Measurements from ENCODE around the gene CCDC107. TPM values are rescaled to one million over a fixed set of nuclear protein-coding genes. Genes with fewer than 3 reads are reported as not detected.

CCDC107 gene
- total and polyA plus RNA-seq, 7 donors: 15.4 to 49.4 (median 27.9) TPM

DNA sequence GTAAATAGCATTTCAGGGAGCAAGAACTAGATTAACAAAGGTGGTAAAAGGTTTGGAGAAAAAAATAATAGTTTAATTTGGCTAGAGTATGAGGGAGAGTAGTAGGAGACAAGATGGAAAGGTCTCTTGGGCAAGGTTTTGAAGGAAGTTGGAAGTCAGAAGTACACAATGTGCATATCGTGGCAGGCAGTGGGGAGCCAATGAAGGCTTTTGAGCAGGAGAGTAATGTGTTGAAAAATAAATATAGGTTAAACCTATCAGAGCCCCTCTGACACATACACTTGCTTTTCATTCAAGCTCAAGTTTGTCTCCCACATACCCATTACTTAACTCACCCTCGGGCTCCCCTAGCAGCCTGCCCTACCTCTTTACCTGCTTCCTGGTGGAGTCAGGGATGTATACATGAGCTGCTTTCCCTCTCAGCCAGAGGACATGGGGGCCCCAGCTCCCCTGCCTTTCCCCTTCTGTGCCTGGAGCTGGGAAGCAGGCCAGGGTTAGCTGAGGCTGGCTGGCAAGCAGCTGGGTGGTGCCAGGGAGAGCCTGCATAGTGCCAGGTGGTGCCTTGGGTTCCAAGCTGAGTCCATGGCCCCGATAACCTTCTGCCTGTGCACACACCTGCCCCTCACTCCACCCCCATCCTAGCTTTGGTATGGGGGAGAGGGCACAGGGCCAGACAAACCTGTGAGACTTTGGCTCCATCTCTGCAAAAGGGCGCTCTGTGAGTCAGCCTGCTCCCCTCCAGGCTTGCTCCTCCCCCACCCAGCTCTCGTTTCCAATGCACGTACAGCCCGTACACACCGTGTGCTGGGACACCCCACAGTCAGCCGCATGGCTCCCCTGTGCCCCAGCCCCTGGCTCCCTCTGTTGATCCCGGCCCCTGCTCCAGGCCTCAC is 15.3 kb downstream of the CCDC107 start, which contains the start of gene CA9:
CA9 (plus strand) TSS at position 797 of the 893 bp plus-strand sequence; CDS start at position 829, 32 bp downstream.
- intact Hi-C loops (cut with DNase I): loop anchor here in 1 of 2 donors (2.0 kb wide), 1 partner anchor 45 kb away; no protein-coding TSS in a partner anchor
- peak in 1 of 2 donors; percentile 64 for DNase-seq

GRCh38 chr9:35674025-35674361 is 15.9 kb downstream of the CCDC107 start:
- Histone ChIP-seq H3K27me3 (ENCODE audit: insufficient read depth in 3 of 3, low read length in 2 of 3) (no peaks in the 10 kb centered on the region), H3K4me3 (no peak overlapping the region), H3K4me1 (peaks cover 20% of the 10 kb centered on the region), H3K36me3 (ENCODE audit: insufficient read depth in 1 of 2, low read depth in 1 of 2) (no peaks in the 10 kb centered on the region), H3K9me3 (no peaks in the 10 kb centered on the region), H3K27ac (no peak overlapping the region)
- intact Hi-C loops (cut with DNase I): loop anchor here in 1 of 2 donors (2.0 kb wide), 1 partner anchor 45 kb away; no protein-coding TSS in a partner anchor
- ATAC-seq: no peak
- no peak for DNase-seq
- no peak for TF ChIP-seq CTCF (IDR thresholded peaks at IDR 0.05)
- WGBS, 3 donors: 49 to 74% (median 53%) methylated on average over 3 of the region's 3 CpGs

More for the DNA sequence above, 15.3 kb downstream of the CCDC107 start, which contains the start of gene CA9:
- TF ChIP-seq CTCF (IDR thresholded peaks at IDR 0.05): no peak
- H3K4me3 ChIP-seq: no peak within 1 kb of the TSS
- peak; percentile 58 to 83 (median 72) for ATAC-seq
- no peaks in the 10 kb centered on the region for H3K36me3 ChIP-seq (ENCODE audit: insufficient read depth in 1 of 2, low read depth in 1 of 2)
- 25 to 38% (median 26%) methylated on average over 10 of the region's 10 CpGs for WGBS, 3 donors
- H3K9me3 ChIP-seq: no peaks in the 10 kb centered on the region
- H3K4me1 ChIP-seq: peaks cover 20% of the 10 kb centered on the region
- no peaks in the 10 kb centered on the region for H3K27me3 ChIP-seq (ENCODE audit: insufficient read depth in 3 of 3, low read length in 2 of 3)
- H3K27ac ChIP-seq: peak within 1 kb of the TSS; percentile 50

DNA sequence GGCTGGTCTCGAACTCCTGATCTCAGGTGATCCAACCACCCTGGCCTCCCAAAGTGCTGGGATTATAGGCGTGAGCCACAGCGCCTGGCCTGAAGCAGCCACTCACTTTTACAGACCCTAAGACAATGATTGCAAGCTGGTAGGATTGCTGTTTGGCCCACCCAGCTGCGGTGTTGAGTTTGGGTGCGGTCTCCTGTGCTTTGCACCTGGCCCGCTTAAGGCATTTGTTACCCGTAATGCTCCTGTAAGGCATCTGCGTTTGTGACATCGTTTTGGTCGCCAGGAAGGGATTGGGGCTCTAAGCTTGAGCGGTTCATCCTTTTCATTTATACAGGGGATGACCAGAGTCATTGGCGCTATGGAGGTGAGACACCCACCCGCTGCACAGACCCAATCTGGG is 17.1 kb downstream of the CCDC107 start:
- TF ChIP-seq CTCF (IDR thresholded peaks at IDR 0.05): no peak
- Histone ChIP-seq H3K27me3 (ENCODE audit: insufficient read depth in 3 of 3, low read length in 2 of 3) (no peaks in the 10 kb centered on the region), H3K27ac (no peak overlapping the region), H3K4me1 (peaks cover 20% of the 10 kb centered on the region), H3K36me3 (ENCODE audit: insufficient read depth in 1 of 2, low read depth in 1 of 2) (no peaks in the 10 kb centered on the region), H3K4me3 (peak overlapping the region; percentile 72), H3K9me3 (no peaks in the 10 kb centered on the region)
- intact Hi-C loops (cut with DNase I): loop anchor here in 1 of 2 donors (2.0 kb wide), 1 partner anchor 44 kb away; no protein-coding TSS in a partner anchor
- WGBS, 3 donors: 48 to 53% (median 52%) methylated on average over 13 of the region's 13 CpGs
- DNase-seq (no peak), ATAC-seq (no peak)

DNA sequence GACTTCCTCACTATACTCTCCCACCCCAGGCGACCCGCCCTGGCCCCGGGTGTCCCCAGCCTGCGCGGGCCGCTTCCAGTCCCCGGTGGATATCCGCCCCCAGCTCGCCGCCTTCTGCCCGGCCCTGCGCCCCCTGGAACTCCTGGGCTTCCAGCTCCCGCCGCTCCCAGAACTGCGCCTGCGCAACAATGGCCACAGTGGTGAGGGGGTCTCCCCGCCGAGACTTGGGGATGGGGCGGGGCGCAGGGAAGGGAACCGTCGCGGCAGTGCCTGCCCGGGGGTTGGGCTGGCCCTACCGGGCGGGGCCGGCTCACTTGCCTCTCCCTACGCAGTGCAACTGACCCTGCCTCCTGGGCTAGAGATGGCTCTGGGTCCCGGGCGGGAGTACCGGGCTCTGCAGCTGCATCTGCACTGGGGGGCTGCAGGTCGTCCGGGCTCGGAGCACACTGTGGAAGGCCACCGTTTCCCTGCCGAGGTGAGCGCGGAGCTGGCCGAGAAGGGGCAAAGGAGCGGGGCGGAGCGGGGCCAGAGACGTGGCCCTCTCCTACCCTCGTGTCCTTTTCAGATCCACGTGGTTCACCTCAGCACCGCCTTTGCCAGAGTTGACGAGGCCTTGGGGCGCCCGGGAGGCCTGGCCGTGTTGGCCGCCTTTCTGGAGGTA is 17.8 kb downstream of the CCDC107 start:
- no peaks in the 10 kb centered on the region for H3K27me3 ChIP-seq (ENCODE audit: insufficient read depth in 3 of 3, low read length in 2 of 3)
- peak in 3 of 4 donors; percentile 25 to 32 (median 26) for ATAC-seq
- no peaks in the 10 kb centered on the region for H3K36me3 ChIP-seq (ENCODE audit: insufficient read depth in 1 of 2, low read depth in 1 of 2)
- peak in 1 of 2 donors; percentile 66 for DNase-seq
- WGBS, 3 donors: 4 to 6% (median 5%) methylated on average over 45 to 51 of the region's 51 CpGs
- TF ChIP-seq CTCF (IDR thresholded peaks at IDR 0.05): no peak
- intact Hi-C loops (cut with DNase I): loop anchor here in 1 of 2 donors (2.0 kb wide), 1 partner anchor 43 kb away; no protein-coding TSS in a partner anchor
- peak overlapping the region; percentile 72 for H3K4me3 ChIP-seq
- no peak overlapping the region for H3K27ac ChIP-seq
- peaks cover 20% of the 10 kb centered on the region for H3K4me1 ChIP-seq
- no peaks in the 10 kb centered on the region for H3K9me3 ChIP-seq
